DMS79 (cell line): ENCODE measurements around the gene CHST2.
"Not testable (repeated sequence)": the region's sequence is repeated elsewhere in the genome, so short reads cannot be mapped to it uniquely, and the experiment has no call there.

Experiments
- DNase-seq: peaks from one replicate; lab custom pipeline; 2025; lab: John Stamatoyannopoulos, UW

Gene CHST2

GRCh38 chr3:143119009-143119914, at the start of gene CHST2:
CHST2 (plus strand) TSS chr3:143119771; CDS start chr3:143120817, 1,046 bp downstream.
- peak; percentile 22 for DNase-seq

GRCh38 chr3:143070977-143071551, 48.5 kb upstream of the CHST2 start:
- DNase-seq: no peak

GRCh38 chr3:143071776-143072175, 47.8 kb upstream of the CHST2 start:
- DNase-seq: no peak

- DNase-seq: not testable (repeated sequence)
Measured at GRCh38 chr3:143072298-143073020, 47.1 kb upstream of the CHST2 start.

- not testable (repeated sequence) for DNase-seq
Measured at GRCh38 chr3:143073541-143073940, 46.0 kb upstream of the CHST2 start.

- not testable (repeated sequence) for DNase-seq
Measured at GRCh38 chr3:143073983-143074382, 45.6 kb upstream of the CHST2 start.

GRCh38 chr3:143078883-143079282, 40.7 kb upstream of the CHST2 start:
- DNase-seq: no peak

GRCh38 chr3:143080196-143080595, 39.4 kb upstream of the CHST2 start:
- no peak for DNase-seq

GRCh38 chr3:143081365-143081764, 38.2 kb upstream of the CHST2 start:
- no peak for DNase-seq

- no peak for DNase-seq
Measured at GRCh38 chr3:143081844-143082778, 37.5 kb upstream of the CHST2 start.

- DNase-seq: no peak
Measured at GRCh38 chr3:143083781-143084180, 35.8 kb upstream of the CHST2 start.

- no peak for DNase-seq
Measured at GRCh38 chr3:143084856-143085731, 34.5 kb upstream of the CHST2 start.

GRCh38 chr3:143088835-143089234, 30.7 kb upstream of the CHST2 start:
- DNase-seq: no peak

- DNase-seq: no peak
Measured at GRCh38 chr3:143089965-143090364, 29.6 kb upstream of the CHST2 start.

GRCh38 chr3:143090486-143090885, 29.1 kb upstream of the CHST2 start:
- DNase-seq: peak; percentile 62

- no peak for DNase-seq
Measured at GRCh38 chr3:143090976-143091837, 28.4 kb upstream of the CHST2 start.

GRCh38 chr3:143092191-143092590, 27.4 kb upstream of the CHST2 start:
- no peak for DNase-seq

GRCh38 chr3:143095813-143096212, 23.8 kb upstream of the CHST2 start:
- DNase-seq: no peak

GRCh38 chr3:143098032-143098764, 21.4 kb upstream of the CHST2 start:
- DNase-seq: peak; percentile 6
